WTC11 (cell line): Measurements from ENCODE around the gene GABRG3.

ENCODE experiments used
- CTCF ChIP-seq: fragments of 200-600 bp; IDR thresholded peaks from 2 replicates; pipeline ENCODE4 v1.8.0; 2022; ENCODE audit warnings: antibody characterized with exemption
- EMX1 ChIP-seq: fragments of 250-450 bp; sonication (Bioruptor Pico); IDR thresholded peaks from 2 replicates; pipeline ENCODE4 v1.8.0; 2021; ENCODE audit warnings: mild to moderate bottlenecking
- ZNF232 ChIP-seq: sonication (generic); formaldehyde crosslinking; IDR thresholded peaks from 2 replicates; pipeline ENCODE4 v1.8.0; 2022; ENCODE audit warnings: mild to moderate bottlenecking, missing genetic modification reagents
- TF ChIP-seq, protein P1 (sequence below): sonication (generic); formaldehyde crosslinking; IDR thresholded peaks from 2 replicates; pipeline ENCODE4 v1.8.1; 2022; ENCODE audit warnings: low read depth, missing genetic modification reagents, borderline replicate concordance

GRCh38 chr15:27125185-27125584 lies 154.2 kb downstream of the GABRG3 start:
- TF ChIP-seq CTCF, result no peak
- TF ChIP-seq ZNF232, result no peak
- no peak for TF ChIP-seq EMX1 (CRISPR knock-in tag)
- TF ChIP-seq, protein P1, sequence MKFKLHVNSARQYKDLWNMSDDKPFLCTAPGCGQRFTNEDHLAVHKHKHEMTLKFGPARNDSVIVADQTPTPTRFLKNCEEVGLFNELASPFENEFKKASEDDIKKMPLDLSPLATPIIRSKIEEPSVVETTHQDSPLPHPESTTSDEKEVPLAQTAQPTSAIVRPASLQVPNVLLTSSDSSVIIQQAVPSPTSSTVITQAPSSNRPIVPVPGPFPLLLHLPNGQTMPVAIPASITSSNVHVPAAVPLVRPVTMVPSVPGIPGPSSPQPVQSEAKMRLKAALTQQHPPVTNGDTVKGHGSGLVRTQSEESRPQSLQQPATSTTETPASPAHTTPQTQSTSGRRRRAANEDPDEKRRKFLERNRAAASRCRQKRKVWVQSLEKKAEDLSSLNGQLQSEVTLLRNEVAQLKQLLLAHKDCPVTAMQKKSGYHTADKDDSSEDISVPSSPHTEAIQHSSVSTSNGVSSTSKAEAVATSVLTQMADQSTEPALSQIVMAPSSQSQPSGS (CRISPR knock-in tag), result no peak
